ENCODE data around the gene AGAP1.
A peak's percentile ranks its signal among the peaks of the same experiment; 100 is the strongest.

The AGAP1 gene

DNA sequence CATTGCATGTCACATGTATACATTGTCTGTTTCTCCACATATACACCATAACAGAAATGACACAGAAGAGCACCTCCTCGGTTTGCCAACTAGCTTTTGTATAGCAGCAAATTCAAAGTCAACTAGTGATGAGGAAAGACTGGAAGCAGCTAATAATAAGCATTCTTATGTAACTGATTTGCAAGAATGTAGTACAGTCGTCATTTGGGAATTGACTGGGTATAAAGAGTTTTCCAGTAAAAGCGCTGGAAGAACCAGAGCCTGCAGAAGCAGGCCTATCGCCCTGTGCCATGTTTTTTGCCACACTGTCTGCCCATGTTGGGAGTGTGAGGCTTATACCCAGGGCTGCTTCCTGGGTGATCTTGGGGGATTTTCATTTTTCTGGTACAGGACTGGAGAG, 363.8 kb downstream of the AGAP1 start:
- no peak for DNase-seq

DNA sequence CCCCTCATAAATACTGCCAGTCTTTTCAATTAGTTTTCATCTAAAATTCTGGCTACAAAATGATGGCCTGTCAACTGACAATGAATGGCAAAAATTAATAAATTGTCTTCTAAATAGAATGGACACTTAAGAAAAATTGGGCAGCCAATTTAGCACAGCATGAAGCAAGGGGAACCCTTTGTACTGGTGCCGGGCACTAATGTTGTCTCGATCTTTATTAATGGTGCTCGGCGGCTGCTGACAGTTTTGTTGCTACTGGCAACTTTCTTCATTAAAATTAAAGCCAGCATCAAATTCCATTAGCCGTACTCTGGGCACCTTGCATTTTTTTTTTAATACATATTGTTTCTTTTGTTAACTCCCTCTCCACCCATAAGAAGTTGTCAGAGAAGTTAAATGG, 365.0 kb downstream of the AGAP1 start:
- DNase-seq = peak; percentile 90

DNA sequence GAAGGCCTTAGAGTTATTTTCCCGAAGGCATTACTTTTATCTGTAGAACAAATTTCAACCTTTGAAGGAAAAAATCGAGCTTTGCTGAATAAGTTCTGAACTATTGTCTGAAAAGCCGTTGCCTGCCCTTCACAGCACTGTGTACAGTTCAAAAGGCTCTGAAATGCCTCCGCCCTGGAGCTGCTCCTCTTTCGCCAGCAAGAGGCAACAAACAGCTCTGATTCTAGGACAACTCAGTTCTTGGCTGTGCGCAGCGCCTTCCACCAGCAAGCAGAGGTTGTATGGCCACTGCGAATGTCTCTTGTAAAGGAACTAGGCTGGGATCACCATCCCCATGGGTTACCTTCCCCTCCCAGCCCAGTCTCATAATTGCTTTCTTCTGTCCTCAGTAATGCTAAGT, 365.8 kb downstream of the AGAP1 start:
- no peak for DNase-seq

DNA sequence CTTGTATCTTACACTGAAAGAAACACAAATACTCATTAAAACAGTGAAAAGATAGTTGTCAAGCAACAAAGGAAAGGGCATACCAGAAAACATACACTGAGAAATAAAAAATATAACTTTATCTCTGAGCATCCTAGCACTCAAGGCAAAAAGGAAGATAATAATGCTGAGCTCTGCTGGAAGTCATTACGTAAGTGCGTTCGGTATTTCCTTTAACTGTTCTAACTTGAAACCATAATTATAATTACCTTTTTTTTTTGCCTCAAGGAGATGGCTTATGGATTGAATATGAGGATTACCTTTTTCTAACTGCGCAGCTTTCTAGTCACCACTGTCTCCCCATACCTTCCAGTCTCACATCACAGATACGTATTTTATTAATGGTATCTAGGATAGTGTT, 366.3 kb downstream of the AGAP1 start:
- DNase-seq = no peak

DNA sequence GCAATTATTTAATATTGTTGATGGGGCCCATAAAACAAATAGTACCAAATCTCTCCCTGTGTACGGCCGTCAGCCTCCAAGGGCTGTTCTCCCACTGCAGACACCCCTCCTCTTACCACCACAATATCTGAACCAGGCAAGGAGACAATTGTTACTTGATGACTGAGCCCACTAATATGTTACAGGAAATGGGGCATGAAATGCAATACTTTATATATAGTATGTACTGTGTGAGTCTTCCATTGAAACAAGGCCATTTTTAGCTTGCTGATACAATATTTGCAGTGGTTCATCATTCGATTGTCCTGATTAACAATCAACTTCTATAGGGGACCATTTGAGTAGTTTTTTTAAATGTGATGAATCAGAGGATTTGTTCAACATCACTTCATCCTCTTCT, 367.0 kb downstream of the AGAP1 start:
- DNase-seq = no peak

GRCh38 chr2:235861383-235861782, 367.5 kb downstream of the AGAP1 start:
- no peak for DNase-seq

GRCh38 chr2:235863414-235863813, 369.6 kb downstream of the AGAP1 start:
- DNase-seq = no peak

DNA sequence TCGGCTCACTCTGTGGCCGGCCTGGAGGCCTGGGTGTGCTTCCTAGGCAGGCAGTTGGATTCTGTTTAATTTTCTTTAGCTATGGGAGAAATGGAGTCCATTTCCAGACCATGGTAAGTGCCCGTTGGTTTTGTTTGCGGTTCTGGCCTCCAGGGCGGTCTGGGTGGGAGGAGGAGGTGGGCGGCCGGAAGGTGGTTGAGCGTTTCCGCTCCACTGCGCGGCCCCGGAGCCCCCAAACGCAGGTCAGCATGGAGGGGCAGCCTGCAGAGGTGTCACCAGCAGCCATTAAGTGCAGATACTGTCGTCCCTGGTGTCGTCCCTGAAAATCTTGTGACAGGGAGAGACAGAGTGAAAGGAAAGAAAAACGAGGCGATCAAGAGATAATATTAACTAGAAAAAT, 370.5 kb downstream of the AGAP1 start:
- DNase-seq = no peak

DNA sequence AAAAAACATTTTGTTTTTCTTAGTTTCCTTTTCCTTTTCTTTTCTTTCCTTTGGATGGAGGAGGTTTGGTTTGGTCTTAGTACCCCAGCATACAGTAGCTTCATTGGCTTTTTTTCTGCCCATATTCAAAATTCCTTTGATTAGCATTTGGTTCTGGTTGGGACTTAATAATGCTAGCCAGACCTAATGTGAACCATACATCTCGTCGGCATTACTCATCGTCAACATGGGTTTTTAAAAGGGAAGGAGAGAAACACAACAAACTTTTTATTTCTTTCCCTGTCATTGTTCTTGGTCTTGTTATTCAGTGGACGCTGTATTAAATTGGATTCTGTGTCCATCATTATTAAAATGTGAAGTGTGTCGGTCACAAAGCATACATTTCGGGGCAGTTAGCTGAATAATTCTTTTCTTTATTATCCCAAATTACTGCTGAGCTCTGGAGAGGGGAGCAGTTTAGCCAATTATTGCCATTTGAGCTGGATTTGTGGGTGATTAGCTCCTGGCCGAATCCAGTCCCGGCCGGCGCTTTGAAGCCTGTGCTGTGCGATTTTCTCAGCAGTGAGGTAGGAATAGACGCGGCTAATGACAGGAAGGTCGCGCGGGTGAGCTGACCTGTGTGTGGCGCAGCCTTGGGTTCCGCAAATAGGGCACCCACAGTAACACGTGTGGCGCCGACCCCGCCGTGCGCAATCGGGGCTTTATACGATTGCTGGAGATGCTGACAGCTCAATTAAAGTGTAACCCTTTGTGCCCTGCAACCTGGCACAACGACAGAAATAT, 371.1 kb downstream of the AGAP1 start:
- DNase-seq = no peak

DNA sequence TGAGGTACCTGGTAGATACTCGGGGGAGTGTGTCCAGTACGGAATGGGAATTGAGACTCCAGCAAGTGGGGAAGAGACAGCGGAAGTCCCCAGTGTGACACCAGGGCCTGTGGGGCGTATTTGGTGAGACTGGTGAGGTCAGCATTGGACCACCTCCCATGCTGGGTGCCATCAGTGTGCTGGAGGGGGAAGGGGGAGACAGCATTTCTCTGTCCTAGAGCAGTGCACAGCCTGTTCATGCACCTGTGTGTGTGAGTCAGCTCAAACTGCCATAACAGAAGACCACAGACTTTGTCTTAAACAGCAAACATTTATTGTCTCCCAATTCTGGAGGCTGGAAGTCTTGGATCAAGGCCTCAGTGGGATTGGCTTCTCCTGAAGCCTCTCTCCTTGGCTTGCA, 372.5 kb downstream of the AGAP1 start:
- no peak for DNase-seq

GRCh38 chr2:235868224-235868623, 374.4 kb downstream of the AGAP1 start:
- DNase-seq = no peak

DNA sequence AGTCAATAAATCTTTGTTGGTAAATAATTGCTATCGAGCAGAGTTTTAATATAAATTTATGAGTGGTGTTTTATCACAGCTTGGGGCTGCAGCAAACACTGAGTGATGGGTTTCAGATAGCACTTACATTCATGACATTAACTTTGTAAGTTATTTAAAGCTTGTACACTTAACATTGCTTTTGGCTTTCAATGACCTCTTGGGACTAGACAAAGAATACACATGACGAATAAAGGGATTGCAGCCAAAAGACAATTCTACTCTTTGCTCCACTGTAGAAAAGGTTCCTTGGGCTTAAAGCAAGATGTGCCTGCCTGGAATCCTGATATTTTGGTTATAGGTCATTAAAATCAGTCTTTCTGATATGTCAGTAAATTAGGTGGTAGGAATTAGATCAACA, 374.8 kb downstream of the AGAP1 start:
- no peak for DNase-seq

GRCh38 chr2:235870515-235870914, 376.7 kb downstream of the AGAP1 start:
- DNase-seq = no peak

GRCh38 chr2:235876099-235876679, 382.3 kb downstream of the AGAP1 start:
- DNase-seq = no peak

- DNase-seq = no peak
Observed at GRCh38 chr2:235877275-235877802, 383.5 kb downstream of the AGAP1 start.

DNA sequence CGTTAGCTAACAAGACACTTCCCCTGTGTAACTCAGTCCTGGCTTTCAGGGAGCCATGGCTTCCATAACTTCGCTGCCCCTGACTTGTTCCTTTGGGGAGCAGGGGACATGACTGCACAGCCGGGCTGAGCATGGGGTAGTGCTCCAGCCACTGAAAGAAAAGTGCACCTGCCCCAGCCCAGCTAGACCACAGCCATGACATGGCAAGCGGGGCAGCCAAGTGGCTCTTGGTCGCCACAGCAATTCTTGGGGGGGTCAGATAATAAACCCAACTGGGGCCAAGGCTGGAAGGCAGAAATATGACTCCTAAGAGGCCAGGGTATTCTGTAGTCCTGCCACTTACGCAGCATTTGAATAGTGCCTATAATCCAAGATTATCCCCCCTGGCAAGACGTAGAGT, 385.3 kb downstream of the AGAP1 start:
- no peak for DNase-seq

GRCh38 chr2:235883675-235884074, 389.8 kb downstream of the AGAP1 start:
- no peak for DNase-seq

- DNase-seq = no peak
Observed at GRCh38 chr2:235889302-235889630, 395.4 kb downstream of the AGAP1 start.

DNA sequence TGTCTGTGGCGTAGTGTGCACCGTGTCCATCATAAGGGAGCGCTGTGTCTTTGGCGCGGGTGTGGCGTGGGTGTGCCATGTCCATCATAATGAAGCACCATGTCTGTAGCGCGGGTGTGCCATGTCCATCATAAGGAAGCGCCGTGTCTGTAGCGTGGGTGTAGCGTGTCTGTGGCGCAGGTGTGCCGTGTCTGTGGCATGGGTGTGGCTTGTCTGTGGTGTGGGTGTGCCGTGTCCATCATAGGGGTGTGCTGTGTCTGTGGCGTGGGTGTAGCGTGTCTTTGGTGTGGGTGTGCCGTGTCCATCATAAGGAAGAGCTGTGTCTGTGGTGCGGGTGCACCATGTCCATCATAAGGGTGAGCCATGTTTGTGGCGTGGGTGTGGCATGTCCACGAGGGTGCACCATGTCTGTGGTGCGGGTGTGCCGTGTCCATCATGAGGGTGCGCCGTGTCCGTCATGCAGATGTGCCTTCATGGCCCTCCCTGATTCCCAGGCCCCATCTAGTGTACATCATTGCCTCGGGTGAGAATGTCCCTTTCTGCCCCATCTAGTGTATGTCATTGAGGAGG, 399.4 kb downstream of the AGAP1 start:
- no peak for DNase-seq

- DNase-seq = no peak
Observed at GRCh38 chr2:235894839-235895238, 401.0 kb downstream of the AGAP1 start.

GRCh38 chr2:235896061-235896460, 402.2 kb downstream of the AGAP1 start:
- DNase-seq = no peak

DNA sequence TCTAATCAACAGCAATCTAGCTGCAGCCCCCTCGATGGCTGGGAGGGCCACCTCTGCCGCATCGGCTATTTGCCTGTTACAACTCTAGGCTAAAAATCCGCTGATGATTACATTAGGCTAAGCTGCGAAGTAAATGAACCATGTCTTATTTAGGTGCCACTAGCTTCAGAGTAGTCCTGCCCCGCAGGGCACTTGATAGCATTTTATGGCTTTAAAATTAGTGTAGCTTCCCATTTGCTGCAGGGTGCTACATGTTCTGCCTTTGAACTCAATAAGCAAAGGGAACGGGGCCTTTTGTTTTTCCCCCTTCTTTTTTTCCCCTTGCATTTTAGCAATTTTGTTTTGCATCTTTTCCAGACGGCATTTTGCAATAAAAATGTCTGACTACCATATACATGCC, 404.1 kb downstream of the AGAP1 start:
- DNase-seq = no peak

- no peak for DNase-seq
Observed at GRCh38 chr2:235898766-235899165, 404.9 kb downstream of the AGAP1 start.

DNA sequence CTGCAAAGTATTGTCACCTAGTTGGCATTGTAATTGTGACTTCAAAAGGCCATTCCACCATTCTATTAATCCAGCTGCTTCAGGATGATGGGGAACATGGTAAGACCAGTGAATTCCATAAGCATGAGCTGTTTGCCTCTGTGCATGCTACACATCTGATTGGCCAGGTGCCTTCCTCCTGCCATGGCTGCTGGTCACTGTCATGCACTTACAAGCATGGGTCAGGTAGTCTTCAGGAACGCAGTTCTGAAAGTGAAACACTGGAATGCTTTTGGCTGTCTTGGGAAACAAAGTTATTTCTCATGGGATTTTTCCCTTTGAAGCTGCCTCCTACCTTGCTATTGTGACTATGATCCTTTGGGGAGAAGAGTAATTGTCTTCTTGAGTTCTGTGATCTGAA, 406.8 kb downstream of the AGAP1 start:
- no peak for DNase-seq

DNA sequence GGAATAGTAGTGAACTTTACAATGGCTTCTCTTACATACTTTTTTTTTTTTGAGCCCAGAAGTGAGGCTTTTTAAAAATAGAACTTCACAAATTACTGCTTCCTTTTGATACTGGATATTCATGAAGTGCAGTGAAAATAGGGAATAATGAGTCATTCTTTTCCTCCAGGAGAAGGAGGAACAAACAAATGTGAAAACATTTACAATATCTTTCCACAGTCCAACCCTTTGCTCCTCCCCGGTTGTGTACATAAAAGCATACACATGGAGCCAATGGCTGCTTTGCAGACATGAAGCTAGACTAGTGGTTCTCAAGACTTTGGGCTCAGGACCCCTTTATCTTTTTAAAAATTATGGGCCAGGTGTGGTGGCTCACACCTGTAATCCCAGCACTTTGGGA, 407.4 kb downstream of the AGAP1 start:
- no peak for DNase-seq
